Upper lobe of left lung (tissue), 6 donors: Measurements from ENCODE around the gene CNTROB. TPM values are rescaled to one million over a fixed set of nuclear protein-coding genes. Genes with fewer than 3 reads are reported as not detected.

ENCODE experiments used
- ATAC-seq, 2 donors: fragments of 200-7000 bp; cut with Tn5 transposase; one replicate each; pipeline ENCODE4 v1.9.1; 2022; ENCODE audit warnings: mild to moderate bottlenecking in 2 of 2, moderate library complexity in 2 of 2; ENCODE audit not compliant: low FRiP score in 2 of 2
- DNase-seq, 2 donors: peaks; one replicate each; pipeline ENCODE4 v3.0.0-alpha.2; 2019 to 2020
- H3K27ac ChIP-seq, 4 donors: fragments of 200-600 bp; sonication (generic); one replicate each; pipeline ENCODE4 v1.5.1; 2016 to 2019
- H3K27me3 ChIP-seq, 4 donors: fragments of 200-600 bp; sonication (generic); one replicate each; pipeline ENCODE4 v1.5.1; 2017 to 2019
- H3K36me3 ChIP-seq, 4 donors: fragments of 200-600 bp; sonication (generic); one replicate each; pipeline ENCODE4 v1.5.1; 2016 to 2019
- H3K4me1 ChIP-seq, 4 donors: fragments of 200-600 bp; sonication (generic); one replicate each; pipeline ENCODE4 v1.5.1; 2018 to 2019
- H3K4me3 ChIP-seq, 4 donors: fragments of 200-600 bp; sonication (generic); one replicate each; pipeline ENCODE4 v1.5.1; 2017 to 2019; ENCODE audit warnings: mild to moderate bottlenecking in 2 of 4, moderate library complexity in 1 of 4
- H3K9me3 ChIP-seq, 4 donors: fragments of 200-600 bp; sonication (generic); one replicate each; pipeline ENCODE4 v1.5.1; 2018 to 2019
- CTCF ChIP-seq, 6 experiments: fragments of 450-650 bp in 4 of 6; fragments of 200-600 bp in 2 of 6; sonication (generic) in 2 of 6; IDR thresholded peaks; one replicate each; pipeline ENCODE4 v1.5.1; 2016 to 2019; ENCODE audit warnings: antibody characterized with exemption in 6 of 6
- EP300 ChIP-seq, 4 donors: sonication (generic); formaldehyde crosslinking; IDR thresholded peaks; one replicate each; pipeline ENCODE4 v1.5.1; 2017; ENCODE audit warnings: antibody characterized with exemption in 4 of 4, control low read depth in 2 of 4
- POLR2A ChIP-seq, 4 donors: fragments of 450-650 bp; IDR thresholded peaks; one replicate each; pipeline ENCODE4 v1.5.1; 2016 to 2017; ENCODE audit warnings: antibody characterized with exemption in 4 of 4, mild to moderate bottlenecking in 2 of 4
- POLR2AphosphoS5 ChIP-seq, 2 donors: sonication (generic); formaldehyde crosslinking; IDR thresholded peaks; one replicate each; pipeline ENCODE4 v1.5.1; 2017; ENCODE audit warnings: antibody characterized with exemption in 2 of 2
- WGBS, 2 donors: methylation state at CpG; one replicate each; pipeline ENCODE4 v1.1.5; 2017 to 2018; 5-methylcytosine and 5-hydroxymethylcytosine counted together
- total RNA-seq, 6 donors: library from RNA; depleted of rRNA in 4 of 6; stranded (reverse); fragments of >200 nt in 4 of 6; gene quantifications; one replicate each; pipeline versions ENCODE4 v1.1.0 to v1.2.1, GENCODE V29; 2016 to 2021
- donor health status: DM: no; HTN: no; CAD: no; lungs with moderate emphysema.
- donor health status: DM: no; HTN: yes; CAD: no; lungs with severe emphysema.

CNTROB gene
- total RNA-seq, 6 donors from 2014 or later, result 50.6 to 216 (median 88.3) TPM

- peak; percentile 76 to 86 for DNase-seq
- H3K9me3 ChIP-seq, result no peaks in the 10 kb centered on the region
- no peaks in the 10 kb centered on the region for H3K27me3 ChIP-seq
- H3K36me3 ChIP-seq, result peaks cover 0 to 27% (median 12%) of the 10 kb centered on the region in 4 donors
- peak within 1 kb of the TSS; percentile 34 to 96 (median 73) for H3K4me3 ChIP-seq
- WGBS, 2 donors, result 8 to 30% methylated on average over 6 to 18 of the region's 18 CpGs
- peak; percentile 32 to 71 for ATAC-seq
- peaks cover 39 to 53% (median 50%) of the 10 kb centered on the region in 4 donors for H3K4me1 ChIP-seq
- peak within 1 kb of the TSS; percentile 89 to 96 (median 92) for H3K27ac ChIP-seq
- TF ChIP-seq CTCF (IDR thresholded peaks at IDR 0.05), result no peak
- TF ChIP-seq POLR2A (IDR thresholded peaks at IDR 0.05), result peak in 2 of 4 donors; percentile 27 to 34
- no peak for TF ChIP-seq EP300 (IDR thresholded peaks at IDR 0.05)
- TF ChIP-seq POLR2AphosphoS5 (IDR thresholded peaks at IDR 0.05), result peak; percentile 13 to 64
Observed at GRCh38 chr17:7888184-7888920, 43.7 kb upstream of the CNTROB start, which contains the start of gene CHD3. CHD3 (plus strand) TSS chr17:7888789; CDS start chr17:7889001, 212 bp downstream.

- TF ChIP-seq POLR2A (IDR thresholded peaks at IDR 0.05) (peak in 1 of 4 donors; percentile 43), CTCF (IDR thresholded peaks at IDR 0.05) (peak; percentile 45 to 90 (median 82)), POLR2AphosphoS5 (IDR thresholded peaks at IDR 0.05) (peak; percentile 89 to 93), EP300 (IDR thresholded peaks at IDR 0.05) (peak in 1 of 4 donors; percentile 82)
- H3K9me3 ChIP-seq, result no peaks in the 10 kb centered on the region
- ATAC-seq (peak; percentile 73 to 90), DNase-seq (peak; percentile 90 to 98)
- peak overlapping the region; percentile 89 to 96 (median 92) for H3K27ac ChIP-seq
- peak overlapping the region in 1 of 4 donors; percentile 96 for H3K4me3 ChIP-seq
- peaks cover 9 to 38% (median 22%) of the 10 kb centered on the region in 4 donors for H3K36me3 ChIP-seq
- 28 to 29% methylated on average over 9 to 11 of the region's 11 CpGs for WGBS, 2 donors
- peaks cover 39 to 50% (median 47%) of the 10 kb centered on the region in 4 donors for H3K4me1 ChIP-seq
- no peaks in the 10 kb centered on the region for H3K27me3 ChIP-seq
Observed at GRCh38 chr17:7889166-7889955, 42.6 kb upstream of the CNTROB start.

GRCh38 chr17:7893187-7893880 lies 38.7 kb upstream of the CNTROB start:
- Histone ChIP-seq H3K4me3 (no peak overlapping the region), H3K27ac (no peak overlapping the region), H3K36me3 (peaks cover 21 to 75% (median 51%) of the 10 kb centered on the region in 4 donors), H3K9me3 (no peaks in the 10 kb centered on the region), H3K4me1 (peaks cover 19 to 22% (median 20%) of the 10 kb centered on the region in 4 donors), H3K27me3 (no peaks in the 10 kb centered on the region)
- 82 to 89% methylated on average over 15 of the region's 15 CpGs for WGBS, 2 donors
- no peak for DNase-seq
- TF ChIP-seq POLR2AphosphoS5 (IDR thresholded peaks at IDR 0.05), result no peak
- TF ChIP-seq POLR2A (IDR thresholded peaks at IDR 0.05), result no peak
- no peak for TF ChIP-seq EP300 (IDR thresholded peaks at IDR 0.05)
- no peak for TF ChIP-seq CTCF (IDR thresholded peaks at IDR 0.05)
- ATAC-seq, result no peak

GRCh38 chr17:7894226-7894625 lies 37.8 kb upstream of the CNTROB start:
- no peak for ATAC-seq
- 90 to 92% methylated on average over 9 of the region's 9 CpGs for WGBS, 2 donors
- TF ChIP-seq POLR2AphosphoS5 (IDR thresholded peaks at IDR 0.05) (no peak), CTCF (IDR thresholded peaks at IDR 0.05) (no peak), EP300 (IDR thresholded peaks at IDR 0.05) (no peak), POLR2A (IDR thresholded peaks at IDR 0.05) (no peak)
- Histone ChIP-seq H3K27me3 (no peaks in the 10 kb centered on the region), H3K9me3 (no peaks in the 10 kb centered on the region), H3K36me3 (peaks cover 24 to 84% (median 60%) of the 10 kb centered on the region in 4 donors), H3K27ac (no peak overlapping the region), H3K4me3 (no peak overlapping the region), H3K4me1 (peaks cover 10 to 13% (median 11%) of the 10 kb centered on the region in 4 donors)
- no peak for DNase-seq
